Measurements from ENCODE around the gene DKK1.
"Not testable (repeated sequence)": the region's sequence is repeated elsewhere in the genome, so short reads cannot be mapped to it uniquely, and the experiment has no call there.

DKK1 gene

GRCh38 chr10:52318136-52318701 lies 4.1 kb downstream of the DKK1 start:
- DNase-seq: peak; percentile 80

GRCh38 chr10:52318822-52319464 lies 4.9 kb downstream of the DKK1 start:
- DNase-seq: peak; percentile 99

GRCh38 chr10:52319926-52320325 lies 5.8 kb downstream of the DKK1 start:
- peak; percentile 70 for DNase-seq

GRCh38 chr10:52322323-52322722 lies 8.2 kb downstream of the DKK1 start:
- no peak for DNase-seq

GRCh38 chr10:52322936-52323335 lies 8.9 kb downstream of the DKK1 start:
- DNase-seq: peak; percentile 71

GRCh38 chr10:52326382-52326781 lies 12.3 kb downstream of the DKK1 start:
- DNase-seq: no peak

GRCh38 chr10:52331638-52332364 lies 17.7 kb downstream of the DKK1 start:
- no peak for DNase-seq

GRCh38 chr10:52332815-52333214 lies 18.7 kb downstream of the DKK1 start:
- DNase-seq: no peak

- DNase-seq: peak; percentile 37
Measured at GRCh38 chr10:52334595-52334994, 20.5 kb downstream of the DKK1 start.

GRCh38 chr10:52335665-52336064 lies 21.6 kb downstream of the DKK1 start:
- DNase-seq: no peak

- no peak for DNase-seq
Measured at GRCh38 chr10:52337225-52337624, 23.1 kb downstream of the DKK1 start.

GRCh38 chr10:52343439-52343838 lies 29.4 kb downstream of the DKK1 start:
- no peak for DNase-seq

GRCh38 chr10:52346394-52347326 lies 32.6 kb downstream of the DKK1 start:
- no peak for DNase-seq

- no peak for DNase-seq
Measured at GRCh38 chr10:52347327-52347667, 33.2 kb downstream of the DKK1 start.

- no peak for DNase-seq
Measured at GRCh38 chr10:52348037-52348564, 34.0 kb downstream of the DKK1 start.

- peak; percentile 85 for DNase-seq
Measured at GRCh38 chr10:52351914-52352330, 37.8 kb downstream of the DKK1 start.

- DNase-seq: no peak
Measured at GRCh38 chr10:52353205-52353604, 39.1 kb downstream of the DKK1 start.

- DNase-seq: no peak
Measured at GRCh38 chr10:52353960-52354394, 39.9 kb downstream of the DKK1 start.

GRCh38 chr10:52357971-52358370 lies 43.9 kb downstream of the DKK1 start:
- DNase-seq: no peak

GRCh38 chr10:52359441-52359840 lies 45.4 kb downstream of the DKK1 start:
- DNase-seq: peak; percentile 60

GRCh38 chr10:52365547-52366432 lies 51.7 kb downstream of the DKK1 start:
- DNase-seq: not testable (repeated sequence)
